IPS-15b (cell line): ENCODE data around the gene E4F1.
"Not testable (repeated sequence)": the region's sequence is repeated elsewhere in the genome, so short reads cannot be mapped to it uniquely, and the experiment has no call there.

ENCODE experiments used
- H3K27me3 ChIP-seq: one replicate; pipeline ENCODE4 v1.6.1; 2013; ENCODE audit warnings: low read length; ENCODE audit not compliant: control insufficient read depth, insufficient read depth
- H3K36me3 ChIP-seq: one replicate; pipeline ENCODE4 v1.6.1; 2013; ENCODE audit warnings: low read length; ENCODE audit not compliant: control insufficient read depth, insufficient read depth
- H3K4me1 ChIP-seq: one replicate; pipeline ENCODE4 v1.6.1; 2013; ENCODE audit warnings: mild to moderate bottlenecking, low read length; ENCODE audit not compliant: control insufficient read depth, insufficient read depth
- H3K4me3 ChIP-seq: one replicate; pipeline ENCODE4 v1.5.1; 2013; ENCODE audit warnings: low read depth, low read length
- H3K9ac ChIP-seq: one replicate; pipeline ENCODE4 v1.6.1; 2013; ENCODE audit warnings: low read depth, mild to moderate bottlenecking, low read length
- H3K9me3 ChIP-seq: one replicate; pipeline ENCODE4 v1.6.1; 2013; ENCODE audit warnings: mild to moderate bottlenecking, low read length; ENCODE audit not compliant: control insufficient read depth, insufficient read depth

Gene E4F1

GRCh38 chr16:2244926-2245795, 21.8 kb downstream of the E4F1 start:
- Histone ChIP-seq H3K4me1 (no peaks in the 10 kb centered on the region), H3K9me3 (no peaks in the 10 kb centered on the region), H3K9ac (no peak overlapping the region), H3K36me3 (peaks cover 41% of the 10 kb centered on the region), H3K27me3 (no peaks in the 10 kb centered on the region), H3K4me3 (no peak overlapping the region)

GRCh38 chr16:2246301-2246885, 23.0 kb downstream of the E4F1 start:
- no peaks in the 10 kb centered on the region for H3K4me1 ChIP-seq
- peaks cover 41% of the 10 kb centered on the region for H3K36me3 ChIP-seq

GRCh38 chr16:2250652-2251295, 27.4 kb downstream of the E4F1 start:
- Histone ChIP-seq H3K27me3 (no peaks in the 10 kb centered on the region), H3K9me3 (no peaks in the 10 kb centered on the region), H3K9ac (peak overlapping the region; percentile 83), H3K36me3 (peaks cover 40% of the 10 kb centered on the region), H3K4me1 (peaks cover 8% of the 10 kb centered on the region), H3K4me3 (peak overlapping the region; percentile 77)

More at GRCh38 chr16:2246301-2246885, 23.0 kb downstream of the E4F1 start:
- H3K27me3 ChIP-seq, result no peaks in the 10 kb centered on the region
- no peaks in the 10 kb centered on the region for H3K9me3 ChIP-seq
- H3K4me3 ChIP-seq, result no peak overlapping the region
- H3K9ac ChIP-seq, result no peak overlapping the region

- Histone ChIP-seq H3K4me3 (peak within 1 kb of the TSS; percentile 77), H3K9me3 (no peaks in the 10 kb centered on the region), H3K27me3 (no peaks in the 10 kb centered on the region), H3K36me3 (peaks cover 40% of the 10 kb centered on the region), H3K4me1 (peaks cover 8% of the 10 kb centered on the region), H3K9ac (peak within 1 kb of the TSS; percentile 83)
Measured at GRCh38 chr16:2251296-2252111, 28.1 kb downstream of the E4F1 start, which contains the start of gene ECI1. TSS of gene ECI1 (minus strand) at chr16:2251587. CDS start at chr16:2251566, 21 bp downstream.

GRCh38 chr16:2252806-2253148, 29.4 kb downstream of the E4F1 start:
- H3K9ac ChIP-seq, result no peak overlapping the region
- H3K9me3 ChIP-seq, result no peaks in the 10 kb centered on the region
- H3K4me1 ChIP-seq, result peaks cover 8% of the 10 kb centered on the region
- H3K4me3 ChIP-seq, result no peak overlapping the region
- peaks cover 49% of the 10 kb centered on the region for H3K36me3 ChIP-seq
- H3K27me3 ChIP-seq, result no peaks in the 10 kb centered on the region

- H3K4me1 ChIP-seq, result peaks cover 8% of the 10 kb centered on the region
- no peaks in the 10 kb centered on the region for H3K9me3 ChIP-seq
- H3K4me3 ChIP-seq, result no peak overlapping the region
- no peak overlapping the region for H3K9ac ChIP-seq
- H3K27me3 ChIP-seq, result no peaks in the 10 kb centered on the region
- H3K36me3 ChIP-seq, result peaks cover 53% of the 10 kb centered on the region
Measured at GRCh38 chr16:2253293-2253692, 29.9 kb downstream of the E4F1 start.

- no peaks in the 10 kb centered on the region for H3K9me3 ChIP-seq
- H3K36me3 ChIP-seq, result peaks cover 74% of the 10 kb centered on the region
- H3K4me3 ChIP-seq, result no peak overlapping the region
- peaks cover 8% of the 10 kb centered on the region for H3K4me1 ChIP-seq
- H3K9ac ChIP-seq, result no peak overlapping the region
- H3K27me3 ChIP-seq, result no peaks in the 10 kb centered on the region
Measured at GRCh38 chr16:2256531-2257140, 33.2 kb downstream of the E4F1 start.

GRCh38 chr16:2257726-2258125, 34.3 kb downstream of the E4F1 start:
- no peak overlapping the region for H3K9ac ChIP-seq
- H3K9me3 ChIP-seq, result no peaks in the 10 kb centered on the region
- no peaks in the 10 kb centered on the region for H3K27me3 ChIP-seq
- H3K4me3 ChIP-seq, result no peak overlapping the region
- peaks cover 2% of the 10 kb centered on the region for H3K4me1 ChIP-seq
- peaks cover 82% of the 10 kb centered on the region for H3K36me3 ChIP-seq

GRCh38 chr16:2258530-2258929, 35.1 kb downstream of the E4F1 start:
- H3K36me3 ChIP-seq, result peaks cover 84% of the 10 kb centered on the region
- H3K4me1 ChIP-seq, H3K9ac ChIP-seq, H3K27me3 ChIP-seq, H3K4me3 ChIP-seq, H3K9me3 ChIP-seq: not testable (repeated sequence)

- Histone ChIP-seq H3K9me3 (no peaks in the 10 kb centered on the region), H3K27me3 (no peaks in the 10 kb centered on the region), H3K4me3 (no peak overlapping the region), H3K36me3 (peaks cover 82% of the 10 kb centered on the region), H3K4me1 (peaks cover 4% of the 10 kb centered on the region), H3K9ac (no peak overlapping the region)
Measured at GRCh38 chr16:2260250-2260649, 36.9 kb downstream of the E4F1 start.

- H3K9me3 ChIP-seq, H3K4me3 ChIP-seq, H3K4me1 ChIP-seq, H3K27me3 ChIP-seq, H3K9ac ChIP-seq: not testable (repeated sequence)
- peaks cover 59% of the 10 kb centered on the region for H3K36me3 ChIP-seq
Measured at GRCh38 chr16:2263026-2263425, 39.6 kb downstream of the E4F1 start.
